Fibroblast of lung (primary cell): ENCODE results near the gene GCK. TPM values are rescaled to one million over a fixed set of nuclear protein-coding genes. Genes with fewer than 3 reads are reported as not detected.

Source experiments
- DNase-seq, 2 donors: peaks; one replicate each; pipeline versions ENCODE4 v3.0.0 to v3.0.0-alpha.2; 2010; ENCODE audit warnings: low read depth in 2 of 2
- H2AFZ ChIP-seq: 2 replicates; pipeline ENCODE4 v1.5.1; 2012; ENCODE audit warnings: low read length, control low read depth, inconsistent platforms
- H3K27ac ChIP-seq: 2 replicates; pipeline ENCODE4 v1.5.1; 2011; ENCODE audit warnings: low read length, control low read depth; ENCODE audit not compliant: insufficient read depth
- H3K27me3 ChIP-seq: 2 replicates; pipeline ENCODE4 v1.5.1; 2011; ENCODE audit warnings: mild to moderate bottlenecking, low read length; ENCODE audit not compliant: control insufficient read depth, insufficient read depth
- H3K36me3 ChIP-seq: 2 replicates; pipeline ENCODE4 v1.5.1; 2011; ENCODE audit warnings: low read length; ENCODE audit not compliant: control insufficient read depth, insufficient read depth
- H3K4me1 ChIP-seq: 2 replicates; pipeline ENCODE4 v1.5.1; 2011; ENCODE audit warnings: low read length; ENCODE audit not compliant: control insufficient read depth, insufficient read depth; ENCODE audit errors: extremely low read depth
- H3K4me2 ChIP-seq: 2 replicates; pipeline ENCODE4 v1.5.1; 2011; ENCODE audit warnings: low read length, control low read depth; ENCODE audit not compliant: insufficient read depth; ENCODE audit errors: extremely low read depth
- H3K4me3 ChIP-seq, 4 experiments: fragments of 200-600 bp in 1 of 4; sonication (generic) in 1 of 4; replicated peaks in 1 of 4; 2 replicates each; pipeline ENCODE4 v1.5.1; 2011 to 2016; ENCODE audit warnings: low read length in 4 of 4, low read depth in 3 of 4, mild to moderate bottlenecking in 3 of 4, control low read depth in 2 of 4, inconsistent platforms in 1 of 4, mixed read lengths in 1 of 4; ENCODE audit not compliant: insufficient read depth in 1 of 4; ENCODE audit errors: control extremely low read depth in 1 of 4
- H3K79me2 ChIP-seq: 2 replicates; pipeline ENCODE4 v1.5.1; 2012; ENCODE audit warnings: mild to moderate bottlenecking, low read length, inconsistent platforms; ENCODE audit not compliant: control insufficient read depth, insufficient read depth
- H3K9ac ChIP-seq: 2 replicates; pipeline ENCODE4 v1.5.1; 2011; ENCODE audit warnings: mild to moderate bottlenecking, low read length, control low read depth; ENCODE audit not compliant: insufficient read depth
- H3K9me3 ChIP-seq: 2 replicates; pipeline ENCODE4 v1.5.1; 2012; ENCODE audit warnings: low read depth, low read length; ENCODE audit not compliant: control insufficient read depth, insufficient read depth
- H4K20me1 ChIP-seq: 2 replicates; pipeline ENCODE4 v1.5.1; 2011; ENCODE audit warnings: low read length; ENCODE audit not compliant: control insufficient read depth, insufficient read depth; ENCODE audit errors: extremely low read depth
- EZH2 ChIP-seq: IDR thresholded peaks from 2 replicates; pipeline ENCODE4 v1.5.1; 2012; ENCODE audit warnings: low read length, control low read depth, mild to moderate bottlenecking; ENCODE audit errors: missing control alignments
- polyA plus RNA-seq, 2 donors: library from polyadenylated mRNA; depleted of rRNA in 1 of 2; stranded (reverse) in 1 of 2; unstranded in 1 of 2; fragments of >200 nt; gene quantifications; 2 replicates each; pipeline ENCODE4 v1.2.1, GENCODE V29; 2011 to 2012; ENCODE audit warnings: missing spikeins in 1 of 2
- total RNA-seq: library from RNA; depleted of rRNA; stranded (reverse); fragments of >200 nt; gene quantifications from 2 replicates; pipeline ENCODE4 v1.2.1, GENCODE V29; 2014
- TF ChIP-seq, protein P1 (sequence below), 2 donors: IDR thresholded peaks in 1 of 2; conservative IDR thresholded peaks in 1 of 2; 1 replicate in 1 of 2; 2 replicates in 1 of 2; pipeline ENCODE4 v1.5.1; 2011 to 2012; ENCODE audit warnings: low read length in 2 of 2, control low read depth in 1 of 2, inconsistent platforms in 1 of 2, low read depth in 1 of 2, mild to moderate bottlenecking in 1 of 2

GCK gene
- total and polyA plus RNA-seq, 2 donors (not counting 1 experiment from before 2014, with no cell fraction given) = 0.14 to 1.7 TPM

- Histone ChIP-seq H3K79me2 (no peaks in the 10 kb centered on the region), H3K27ac (no peak overlapping the region), H3K4me1 (no peaks in the 10 kb centered on the region), H3K9ac (no peak overlapping the region), H3K9me3 (no peaks in the 10 kb centered on the region), H2AFZ (no peak overlapping the region), H3K36me3 (peaks cover 24% of the 10 kb centered on the region), H3K27me3 (no peaks in the 10 kb centered on the region), H3K4me3 (no peak overlapping the region), H4K20me1 (no peaks in the 10 kb centered on the region), H3K4me2 (no peak overlapping the region)
- DNase-seq = no peak
- TF ChIP-seq, protein P1, sequence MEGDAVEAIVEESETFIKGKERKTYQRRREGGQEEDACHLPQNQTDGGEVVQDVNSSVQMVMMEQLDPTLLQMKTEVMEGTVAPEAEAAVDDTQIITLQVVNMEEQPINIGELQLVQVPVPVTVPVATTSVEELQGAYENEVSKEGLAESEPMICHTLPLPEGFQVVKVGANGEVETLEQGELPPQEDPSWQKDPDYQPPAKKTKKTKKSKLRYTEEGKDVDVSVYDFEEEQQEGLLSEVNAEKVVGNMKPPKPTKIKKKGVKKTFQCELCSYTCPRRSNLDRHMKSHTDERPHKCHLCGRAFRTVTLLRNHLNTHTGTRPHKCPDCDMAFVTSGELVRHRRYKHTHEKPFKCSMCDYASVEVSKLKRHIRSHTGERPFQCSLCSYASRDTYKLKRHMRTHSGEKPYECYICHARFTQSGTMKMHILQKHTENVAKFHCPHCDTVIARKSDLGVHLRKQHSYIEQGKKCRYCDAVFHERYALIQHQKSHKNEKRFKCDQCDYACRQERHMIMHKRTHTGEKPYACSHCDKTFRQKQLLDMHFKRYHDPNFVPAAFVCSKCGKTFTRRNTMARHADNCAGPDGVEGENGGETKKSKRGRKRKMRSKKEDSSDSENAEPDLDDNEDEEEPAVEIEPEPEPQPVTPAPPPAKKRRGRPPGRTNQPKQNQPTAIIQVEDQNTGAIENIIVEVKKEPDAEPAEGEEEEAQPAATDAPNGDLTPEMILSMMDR (conservative IDR thresholded peaks at IDR 0.05 in 1 of 2, IDR thresholded peaks at IDR 0.05 in 1 of 2; ENCODE audit: low read depth in 1 of 2, low read length in 2 of 2) = no peak
- TF ChIP-seq EZH2 = no peak
Measured at GRCh38 chr7:44212018-44212417, 22.8 kb upstream of the GCK start.

GRCh38 chr7:44211126-44211675 is 22.0 kb upstream of the GCK start:
- Histone ChIP-seq H3K79me2 (no peaks in the 10 kb centered on the region), H3K4me1 (no peaks in the 10 kb centered on the region), H3K9me3 (no peaks in the 10 kb centered on the region), H3K27ac (no peak overlapping the region), H3K27me3 (no peaks in the 10 kb centered on the region), H3K36me3 (peaks cover 28% of the 10 kb centered on the region), H4K20me1 (no peaks in the 10 kb centered on the region), H3K9ac (no peak overlapping the region), H3K4me3 (no peak overlapping the region), H2AFZ (no peak overlapping the region), H3K4me2 (no peak overlapping the region)
- DNase-seq = no peak
- TF ChIP-seq, protein P1 (conservative IDR thresholded peaks at IDR 0.05 in 1 of 2, IDR thresholded peaks at IDR 0.05 in 1 of 2; ENCODE audit: low read depth in 1 of 2, low read length in 2 of 2) = no peak
- TF ChIP-seq EZH2 = no peak

DNA sequence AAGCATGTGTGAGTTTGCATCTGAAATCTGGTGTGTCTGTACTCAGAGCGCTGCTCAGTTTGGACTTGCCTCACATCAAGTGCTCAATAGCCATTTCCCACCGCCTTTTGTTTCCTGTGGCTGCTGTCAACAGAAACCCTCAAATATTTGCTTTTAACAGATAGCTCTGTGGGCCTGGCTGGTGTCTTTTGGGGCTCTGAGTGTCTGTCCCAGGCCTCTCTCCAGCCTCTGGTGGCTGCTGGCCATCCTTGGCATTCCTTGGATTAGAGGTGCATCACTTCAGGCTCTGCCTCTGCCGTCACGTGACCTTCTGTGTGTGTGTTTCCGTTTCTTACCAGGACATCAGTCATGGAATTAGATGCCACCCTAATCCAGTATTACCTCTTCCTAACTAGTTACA is 20.9 kb upstream of the GCK start:
- TF ChIP-seq, protein P1 (conservative IDR thresholded peaks at IDR 0.05 in 1 of 2, IDR thresholded peaks at IDR 0.05 in 1 of 2; ENCODE audit: low read depth in 1 of 2, low read length in 2 of 2) = no peak
- TF ChIP-seq EZH2 = no peak
- H3K36me3 ChIP-seq = peaks cover 31% of the 10 kb centered on the region

More for the DNA sequence above, 20.9 kb upstream of the GCK start:
- H3K79me2 ChIP-seq = peaks cover 4% of the 10 kb centered on the region
- H3K9ac ChIP-seq = no peak overlapping the region
- H3K4me1 ChIP-seq = no peaks in the 10 kb centered on the region
- no peak overlapping the region for H3K4me3 ChIP-seq
- H2AFZ ChIP-seq = no peak overlapping the region
- H3K9me3 ChIP-seq = no peaks in the 10 kb centered on the region
- no peaks in the 10 kb centered on the region for H4K20me1 ChIP-seq
- no peak overlapping the region for H3K4me2 ChIP-seq
- no peak overlapping the region for H3K27ac ChIP-seq
- DNase-seq = no peak
- no peaks in the 10 kb centered on the region for H3K27me3 ChIP-seq
